Fibroblast of villous mesenchyme (primary cell): ENCODE measurements around the gene EYS. TPM values are rescaled to one million over a fixed set of nuclear protein-coding genes. Genes with fewer than 3 reads are reported as not detected.

Experiments used
- DNase-seq: peaks from one replicate; pipeline ENCODE4 v3.0.0-alpha.2; 2010; ENCODE audit warnings: low read depth
- H3K4me3 ChIP-seq: 2 replicates; pipeline ENCODE4 v1.5.1; 2011; ENCODE audit warnings: low read depth, mild to moderate bottlenecking, low read length
- total RNA-seq: library from RNA; depleted of rRNA; stranded (reverse); fragments of >200 nt; gene quantifications from 2 replicates; pipeline ENCODE4 v1.2.3, GENCODE V29; 2012
- TF ChIP-seq, protein P1 (sequence below): IDR thresholded peaks from 2 replicates; pipeline ENCODE4 v1.5.1; 2012; ENCODE audit warnings: low read depth, mild to moderate bottlenecking, low read length; ENCODE audit not compliant: insufficient read depth

Gene EYS
- total RNA-seq, 1 donor = under 0.01 TPM

DNA sequence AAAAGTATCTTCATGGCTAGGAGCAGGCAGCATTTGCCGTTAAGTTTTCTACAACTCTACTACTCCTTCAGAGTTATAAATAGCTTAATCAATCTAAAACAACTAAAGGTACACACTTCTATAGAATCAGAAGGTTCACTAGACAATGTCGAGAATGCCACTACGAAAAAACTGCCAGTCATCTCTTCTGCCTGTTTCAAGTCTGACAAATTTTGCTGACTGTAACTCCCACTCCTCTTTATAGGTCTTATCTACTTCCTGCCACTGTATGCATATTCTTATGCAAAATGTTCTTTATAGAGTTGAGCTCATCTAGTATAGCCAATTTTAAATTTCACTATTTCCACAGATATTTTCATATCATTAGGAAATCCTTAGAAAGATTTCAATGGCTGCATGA, 160.1 kb downstream of the EYS start:
- TF ChIP-seq, protein P1, sequence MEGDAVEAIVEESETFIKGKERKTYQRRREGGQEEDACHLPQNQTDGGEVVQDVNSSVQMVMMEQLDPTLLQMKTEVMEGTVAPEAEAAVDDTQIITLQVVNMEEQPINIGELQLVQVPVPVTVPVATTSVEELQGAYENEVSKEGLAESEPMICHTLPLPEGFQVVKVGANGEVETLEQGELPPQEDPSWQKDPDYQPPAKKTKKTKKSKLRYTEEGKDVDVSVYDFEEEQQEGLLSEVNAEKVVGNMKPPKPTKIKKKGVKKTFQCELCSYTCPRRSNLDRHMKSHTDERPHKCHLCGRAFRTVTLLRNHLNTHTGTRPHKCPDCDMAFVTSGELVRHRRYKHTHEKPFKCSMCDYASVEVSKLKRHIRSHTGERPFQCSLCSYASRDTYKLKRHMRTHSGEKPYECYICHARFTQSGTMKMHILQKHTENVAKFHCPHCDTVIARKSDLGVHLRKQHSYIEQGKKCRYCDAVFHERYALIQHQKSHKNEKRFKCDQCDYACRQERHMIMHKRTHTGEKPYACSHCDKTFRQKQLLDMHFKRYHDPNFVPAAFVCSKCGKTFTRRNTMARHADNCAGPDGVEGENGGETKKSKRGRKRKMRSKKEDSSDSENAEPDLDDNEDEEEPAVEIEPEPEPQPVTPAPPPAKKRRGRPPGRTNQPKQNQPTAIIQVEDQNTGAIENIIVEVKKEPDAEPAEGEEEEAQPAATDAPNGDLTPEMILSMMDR = no peak

DNA sequence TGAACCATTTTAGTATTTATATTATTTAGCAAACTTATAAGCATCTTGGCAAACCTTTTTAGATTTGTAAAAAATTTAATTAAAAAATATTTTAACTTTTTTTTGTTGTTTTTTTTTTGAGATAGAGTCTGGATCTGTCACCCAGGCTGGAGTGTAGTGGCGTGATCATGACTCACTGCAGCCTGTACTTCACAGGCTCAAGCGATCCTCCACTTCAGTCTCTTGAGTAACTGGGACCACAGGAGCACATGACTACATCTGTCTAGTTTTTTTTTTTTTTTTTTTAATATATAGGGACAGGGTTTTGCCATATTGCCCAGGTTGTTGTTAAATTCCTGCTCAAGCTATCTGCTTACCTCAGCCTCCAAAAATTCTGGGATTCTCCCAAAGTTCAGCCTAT, 161.1 kb downstream of the EYS start:
- no peak for DNase-seq
- TF ChIP-seq, protein P1 = no peak
- H3K4me3 ChIP-seq = no peak overlapping the region

More for the DNA sequence above, 160.1 kb downstream of the EYS start:
- no peak overlapping the region for H3K4me3 ChIP-seq
- no peak for DNase-seq

DNA sequence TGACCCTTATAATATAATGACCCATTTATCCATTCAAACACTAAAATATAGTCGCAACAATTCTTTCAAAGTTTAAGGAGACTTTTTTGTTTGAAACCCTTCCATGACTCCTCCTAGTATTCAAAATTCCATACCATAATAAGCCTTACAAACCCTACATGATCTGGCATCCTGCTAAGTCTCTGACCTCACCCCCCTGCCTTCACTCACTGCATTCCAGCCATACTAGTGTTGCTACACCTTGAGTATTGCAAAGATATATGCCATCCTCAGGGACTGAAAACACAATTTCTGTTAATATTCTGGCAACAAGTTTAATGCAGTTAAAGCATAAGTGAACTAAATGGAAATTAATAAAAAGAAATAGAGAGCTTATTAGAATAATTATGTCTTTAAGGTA, 168.4 kb downstream of the EYS start:
- no peak for DNase-seq
- TF ChIP-seq, protein P1 = no peak
- H3K4me3 ChIP-seq = no peak overlapping the region

DNA sequence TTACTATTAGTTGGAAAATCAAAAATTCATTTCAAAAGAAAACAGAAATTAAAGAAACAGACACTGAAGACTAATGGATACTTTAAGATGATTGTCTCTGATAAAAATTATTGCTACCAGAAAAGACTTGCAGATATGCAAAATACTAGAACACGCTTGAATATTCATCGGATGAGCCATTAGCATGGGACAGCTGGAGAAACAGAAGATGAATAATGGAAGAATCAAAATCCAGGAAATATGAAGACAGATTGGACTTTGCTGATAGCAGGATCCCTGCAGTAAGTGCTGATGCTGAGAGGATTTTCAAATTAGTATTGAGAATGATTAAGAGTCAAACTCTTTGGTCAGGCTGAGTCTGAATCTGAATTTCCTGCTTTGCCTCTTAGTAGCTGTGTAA, 169.4 kb downstream of the EYS start:
- no peak overlapping the region for H3K4me3 ChIP-seq
- TF ChIP-seq, protein P1 = no peak
- no peak for DNase-seq

DNA sequence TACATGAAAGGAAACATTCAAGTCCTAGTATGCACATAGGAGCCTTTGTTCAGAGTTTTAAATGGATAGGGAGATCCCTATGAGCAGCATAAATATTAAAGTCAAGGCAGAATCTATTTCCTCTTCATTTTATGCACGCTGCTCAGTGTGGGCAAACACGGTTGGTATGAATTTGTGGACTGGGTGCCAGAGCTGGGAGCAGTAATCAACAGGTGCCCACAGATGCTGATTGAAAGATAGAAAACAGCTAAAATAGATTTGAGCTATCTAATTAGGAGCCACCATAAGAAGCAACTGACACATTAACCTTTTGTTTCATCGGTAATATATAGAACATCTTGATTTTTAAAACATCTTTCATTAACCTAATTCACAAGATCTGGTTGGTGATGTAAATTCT, 175.5 kb downstream of the EYS start:
- H3K4me3 ChIP-seq = no peak overlapping the region
- DNase-seq = no peak
- TF ChIP-seq, protein P1 = no peak

DNA sequence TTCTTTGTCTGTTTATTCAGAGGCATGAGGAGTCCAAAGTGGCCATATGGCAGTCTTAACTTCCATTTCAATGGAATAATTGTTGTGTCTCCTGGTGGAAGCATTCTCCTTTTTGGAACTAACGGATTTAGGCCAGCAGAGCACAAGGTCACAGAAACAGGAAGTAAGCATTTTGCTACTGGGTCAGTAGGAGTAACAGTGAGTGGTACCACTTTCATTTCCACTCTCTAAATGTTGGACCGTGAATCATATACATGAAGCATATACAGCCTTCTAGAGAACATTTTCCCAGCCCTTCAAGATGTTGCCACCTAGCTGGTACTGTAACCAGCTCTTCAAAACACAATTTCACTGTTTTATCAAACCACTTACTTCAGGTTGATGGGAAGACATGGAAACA, 182.8 kb downstream of the EYS start:
- TF ChIP-seq, protein P1 = no peak
- DNase-seq = no peak
- H3K4me3 ChIP-seq = no peak overlapping the region

DNA sequence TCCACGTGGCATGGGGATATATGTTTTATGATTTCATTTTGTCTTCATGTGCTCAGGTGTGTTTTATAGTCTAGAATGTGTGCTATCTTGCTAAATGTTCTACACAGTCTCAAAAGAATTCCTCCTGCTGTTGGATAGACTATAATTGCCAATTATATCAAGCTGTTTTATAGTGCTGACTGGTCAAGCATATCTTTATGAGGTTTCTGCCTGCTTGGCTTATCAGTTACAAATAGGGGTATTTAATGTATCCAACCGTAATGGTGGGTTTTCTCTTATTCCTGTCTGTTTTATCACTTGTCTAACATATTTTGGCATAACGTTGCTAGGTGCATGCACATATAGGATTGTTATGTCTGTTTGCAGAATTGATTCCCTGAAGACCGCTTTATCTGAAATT, 201.3 kb downstream of the EYS start:
- TF ChIP-seq, protein P1 = no peak
- no peak for DNase-seq
- H3K4me3 ChIP-seq = no peak overlapping the region
